Activated effector memory CD4-positive, alpha-beta T cell treated with anti-CD3 and anti-CD28 coated beads, Interleukin-2, amount 50 U/mL, for 16 hours (primary cell): ENCODE results near the gene SYNE3.

ENCODE experiments used
- DNase-seq: peaks from one replicate; pipeline ENCODE4 v3.0.0-alpha.2; 2020

Gene SYNE3

DNA sequence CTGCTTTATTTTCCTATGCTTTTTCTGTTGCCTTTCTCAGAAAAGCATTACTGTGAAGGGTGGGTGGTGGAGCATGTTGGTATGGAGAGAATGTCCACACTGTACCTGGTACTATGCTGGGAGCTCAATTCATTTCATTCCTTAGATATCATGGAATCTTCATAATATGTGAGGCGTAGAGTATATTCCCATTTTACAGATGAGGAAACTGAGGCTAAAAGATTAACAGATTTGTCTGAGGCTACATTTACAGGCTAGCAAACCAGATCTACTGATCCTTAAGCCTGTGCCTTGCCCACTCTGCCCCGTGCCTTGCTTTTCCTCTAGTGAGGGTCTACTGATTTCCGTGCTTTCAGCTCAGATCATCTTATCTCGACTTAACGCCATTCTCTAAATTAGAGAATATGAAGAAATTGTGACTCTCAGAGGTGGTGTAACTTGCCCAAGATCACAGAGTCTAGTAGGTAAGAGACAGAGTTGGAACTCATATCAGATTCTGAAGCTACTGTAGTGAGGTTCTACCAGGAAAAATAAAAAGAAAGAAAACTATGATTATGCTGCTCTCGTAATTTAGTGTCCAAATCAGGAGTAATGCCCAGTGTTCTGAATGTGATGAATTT lies 23.9 kb upstream of the SYNE3 start:
- DNase-seq, result no peak

DNA sequence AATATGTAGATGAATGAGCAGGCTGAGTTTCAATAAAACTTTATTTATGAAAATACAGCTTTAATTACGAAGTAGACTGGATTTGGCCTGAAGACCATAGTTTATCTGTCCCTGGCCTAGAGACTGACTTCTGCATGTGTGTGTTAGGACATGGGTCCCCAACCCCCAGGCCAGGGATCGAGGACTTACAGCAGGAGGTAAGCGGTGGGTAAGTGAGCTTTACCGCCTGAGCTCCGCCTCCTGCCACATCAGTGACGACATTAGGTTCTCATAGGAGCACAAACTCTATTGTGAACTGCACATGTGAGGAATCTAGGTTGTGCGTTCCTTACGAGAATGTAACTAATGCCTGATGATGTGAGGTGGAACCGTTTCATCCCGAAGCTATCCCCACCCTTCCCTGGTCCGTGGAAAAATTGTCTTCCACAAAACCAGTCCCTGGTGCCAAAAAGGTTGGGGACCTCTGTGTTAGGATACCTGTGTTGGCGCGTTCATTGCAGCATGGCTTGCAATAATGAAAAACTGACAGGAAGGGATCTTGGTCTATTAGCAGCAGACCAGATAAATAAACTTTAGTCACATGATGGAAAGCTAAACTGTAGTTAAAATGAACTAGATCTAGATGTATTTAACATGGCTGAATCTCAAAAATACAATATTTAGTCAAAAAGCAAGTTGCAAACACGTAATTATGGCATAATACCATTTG lies 22.5 kb upstream of the SYNE3 start:
- DNase-seq, result no peak

DNA sequence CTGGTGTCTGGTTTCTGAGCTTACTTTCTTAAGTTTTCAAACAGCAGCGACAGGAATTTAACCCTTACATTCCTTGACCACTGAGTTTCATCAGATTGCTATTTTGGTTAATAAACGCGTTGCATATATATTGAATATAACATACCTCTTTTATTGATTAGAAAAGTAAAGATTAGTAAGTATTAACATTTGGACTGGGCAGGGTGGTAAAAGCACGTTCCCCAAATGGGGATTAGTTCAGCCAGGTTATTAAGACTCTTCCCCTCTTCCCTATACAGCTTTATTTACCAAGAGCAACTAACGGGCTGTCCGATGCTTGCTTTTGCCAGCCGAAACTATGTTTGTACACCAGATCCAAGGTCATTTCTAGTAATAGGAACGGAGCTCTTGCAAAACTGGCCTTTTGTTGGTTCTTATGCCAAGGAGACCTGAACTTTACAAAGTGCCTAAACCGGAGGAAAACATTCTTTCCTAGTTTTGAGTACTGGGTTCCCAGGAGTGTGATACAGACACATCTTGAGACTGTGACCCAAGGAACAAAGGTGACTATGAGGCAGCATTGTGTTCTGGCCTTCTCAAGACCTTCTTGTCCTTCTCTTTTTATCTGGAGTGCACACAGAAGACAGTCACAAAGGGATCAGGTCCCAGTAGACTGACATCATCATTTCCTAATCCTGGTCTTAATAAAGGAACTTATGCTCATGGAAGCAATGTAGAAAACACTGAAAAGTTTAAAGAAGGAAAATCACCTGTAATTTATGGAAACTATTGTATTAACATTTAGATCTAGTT lies 21.0 kb upstream of the SYNE3 start:
- no peak for DNase-seq

DNA sequence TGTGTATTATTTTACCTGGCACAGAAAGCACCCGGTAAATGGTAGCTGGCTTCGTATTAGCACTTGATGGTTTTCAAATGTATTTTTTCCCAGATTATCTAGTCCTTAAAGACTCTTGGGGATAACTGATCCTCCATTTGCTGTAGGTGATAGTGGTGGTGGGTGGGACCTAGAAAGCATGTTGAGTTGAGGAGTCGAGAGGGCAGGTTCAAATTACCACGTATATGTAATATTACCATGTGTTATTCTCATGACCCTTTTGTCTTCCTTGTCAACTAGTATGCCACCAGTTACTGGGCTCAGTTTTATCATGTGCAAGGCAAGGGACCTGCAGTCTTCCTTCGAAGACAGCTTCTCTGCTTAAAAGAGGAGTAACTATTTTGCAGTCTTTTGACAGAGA lies 20.2 kb upstream of the SYNE3 start:
- no peak for DNase-seq

DNA sequence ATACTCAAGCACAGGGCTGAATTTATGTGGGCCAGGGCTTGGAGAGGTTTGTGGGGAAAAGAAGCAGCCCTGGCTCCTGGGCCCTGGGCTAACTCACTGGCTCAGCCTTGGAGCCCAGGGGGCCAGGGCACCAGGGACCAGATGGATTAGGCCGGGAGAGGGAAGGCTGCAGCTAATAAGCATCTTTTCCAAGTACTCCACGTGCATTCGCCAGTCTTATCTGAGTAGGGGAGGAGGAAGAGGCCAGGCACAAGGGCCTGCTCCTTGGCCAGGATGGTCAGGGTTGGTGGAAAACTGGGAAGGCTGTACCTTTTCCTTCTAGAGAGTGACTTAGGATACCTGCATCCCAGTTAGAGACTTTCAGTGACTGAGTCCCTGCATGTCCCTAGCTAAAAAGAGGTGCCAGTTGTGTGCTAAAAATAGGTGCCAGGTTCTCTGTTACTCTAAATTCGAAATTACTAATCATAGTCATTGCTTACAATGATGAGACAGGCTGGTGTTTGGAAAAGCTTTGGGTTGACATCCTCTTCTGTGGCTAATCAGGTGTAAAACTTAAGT lies 19.7 kb upstream of the SYNE3 start:
- no peak for DNase-seq

DNA sequence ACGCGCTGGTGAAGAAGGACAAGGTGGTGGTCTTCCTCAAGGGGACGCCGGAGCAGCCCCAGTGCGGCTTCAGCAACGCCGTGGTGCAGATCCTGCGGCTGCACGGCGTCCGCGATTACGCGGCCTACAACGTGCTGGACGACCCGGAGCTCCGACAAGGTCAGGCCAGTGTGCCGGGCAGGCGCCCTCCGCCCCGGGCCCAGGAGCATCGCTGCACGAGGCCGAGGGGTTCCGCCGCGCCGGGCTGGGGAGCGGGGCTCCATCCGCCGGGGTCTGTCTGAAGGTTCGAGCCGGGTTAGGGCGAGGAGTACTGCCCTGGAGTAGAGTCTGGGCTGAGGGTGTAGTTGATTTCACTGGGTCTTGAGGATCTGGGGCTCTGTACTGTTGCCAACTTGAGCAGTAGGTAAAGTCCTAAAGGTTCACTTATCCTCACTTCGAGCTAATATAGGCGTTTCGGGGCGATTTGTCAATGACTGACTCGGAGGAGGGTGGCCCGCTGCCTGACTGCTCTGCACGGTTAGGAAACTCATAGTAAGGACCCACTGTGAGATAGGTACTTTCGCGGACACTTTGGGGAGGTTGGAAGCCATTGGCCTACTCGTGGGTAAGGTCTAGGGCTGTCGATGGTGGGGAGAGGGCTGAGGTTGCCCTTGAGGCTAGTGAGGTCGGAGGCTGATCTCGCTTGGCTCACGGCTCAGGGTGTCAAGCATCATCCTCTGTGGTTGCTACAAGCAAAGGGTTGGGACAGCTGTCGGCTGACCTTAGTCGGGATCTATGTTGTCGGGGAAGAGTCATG lies 19.0 kb upstream of the SYNE3 start:
- DNase-seq, result peak; percentile 72

DNA sequence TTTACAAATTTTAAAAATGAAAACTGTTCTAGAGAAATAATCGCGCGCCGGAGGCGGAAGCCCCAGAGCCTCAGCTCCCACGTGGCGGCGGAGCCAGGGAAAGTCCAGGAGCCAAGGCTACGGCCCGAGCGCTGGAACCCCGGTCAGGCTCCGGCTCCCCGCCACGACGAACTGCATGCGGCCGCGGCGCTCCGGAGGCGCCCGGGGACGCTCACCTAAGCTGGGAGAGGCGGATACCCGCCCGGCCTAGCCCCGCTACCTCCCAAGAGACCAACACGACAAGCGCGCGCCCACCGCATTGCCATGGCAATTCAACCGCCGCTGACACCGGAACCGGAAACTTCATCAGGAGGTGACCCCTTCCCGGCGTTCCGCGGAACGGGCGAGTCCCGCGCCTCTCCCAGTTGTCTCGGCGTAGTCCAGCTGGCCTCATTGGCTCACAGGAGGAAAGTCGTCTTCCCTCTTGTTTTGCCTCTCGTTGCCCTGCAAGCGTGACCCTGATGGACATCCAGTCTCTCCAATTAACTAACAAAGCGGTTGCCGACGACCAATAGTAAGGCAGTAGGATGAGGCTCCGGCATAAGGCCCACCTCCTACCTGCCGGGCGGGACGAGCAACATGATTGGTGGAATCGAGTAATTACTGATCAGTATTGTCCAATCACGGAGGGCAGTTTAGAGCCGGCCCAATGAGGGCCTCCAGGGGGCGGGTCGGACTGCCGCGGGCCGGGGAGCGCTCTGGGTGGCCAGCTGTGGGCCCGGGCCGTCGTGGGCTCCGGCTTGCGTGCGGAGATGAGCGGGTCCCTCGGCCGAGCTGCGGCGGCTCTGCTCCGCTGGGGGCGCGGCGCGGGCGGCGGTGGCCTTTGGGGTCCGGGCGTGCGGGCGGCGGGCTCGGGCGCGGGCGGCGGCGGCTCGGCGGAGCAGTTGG lies 18.1 kb upstream of the SYNE3 start, which contains the start of gene GLRX5:
GLRX5 (plus strand) TSS at position 752 of the 927 bp plus-strand sequence; CDS start at position 792, 40 bp downstream.
- peak; percentile 99 for DNase-seq

- DNase-seq, result peak; percentile 72
Measured at GRCh38 chr14:95533822-95534221, 17.4 kb upstream of the SYNE3 start.

GRCh38 chr14:95533391-95533821 lies 17.0 kb upstream of the SYNE3 start:
- no peak for DNase-seq

DNA sequence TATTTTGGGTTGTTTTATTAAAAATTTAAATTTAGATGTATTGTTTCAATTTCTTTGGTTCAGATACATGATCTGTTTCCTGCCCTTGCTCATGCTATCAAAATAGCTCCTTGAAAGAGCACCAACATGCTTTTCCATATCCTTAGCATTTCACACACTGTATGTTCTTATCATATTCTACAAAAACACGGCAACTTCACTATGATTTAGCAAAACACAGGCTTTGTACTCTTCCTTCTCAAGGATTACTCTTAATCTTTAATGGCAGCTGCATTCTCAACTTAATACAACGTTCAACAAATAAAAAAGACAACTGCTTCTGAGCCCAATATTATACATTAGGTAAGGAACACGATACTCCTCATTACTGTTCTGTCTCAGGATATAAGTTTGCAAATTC lies 15.5 kb upstream of the SYNE3 start:
- no peak for DNase-seq

GRCh38 chr14:95531473-95531872 lies 15.0 kb upstream of the SYNE3 start:
- DNase-seq, result no peak

- DNase-seq, result no peak
Measured at GRCh38 chr14:95530473-95531276, 14.2 kb upstream of the SYNE3 start.

DNA sequence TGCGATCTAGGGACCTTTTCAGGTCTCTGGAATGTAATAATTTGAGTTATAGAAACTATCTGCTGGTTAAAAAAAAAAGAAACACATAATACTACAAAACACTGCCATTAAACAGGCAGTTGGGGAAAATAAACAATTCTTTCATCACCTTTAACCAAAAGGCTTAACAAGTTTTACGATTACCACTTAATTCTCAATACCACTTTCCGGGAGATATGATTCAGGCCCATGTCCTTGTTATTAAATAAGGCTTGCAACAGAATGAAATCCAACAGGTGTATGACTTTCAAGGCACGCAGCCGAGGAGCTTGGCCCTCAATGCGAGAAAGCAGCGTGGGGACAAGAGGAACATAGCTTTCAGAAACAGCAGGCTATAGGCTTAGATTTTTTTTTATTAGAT lies 12.8 kb upstream of the SYNE3 start:
- DNase-seq, result no peak

DNA sequence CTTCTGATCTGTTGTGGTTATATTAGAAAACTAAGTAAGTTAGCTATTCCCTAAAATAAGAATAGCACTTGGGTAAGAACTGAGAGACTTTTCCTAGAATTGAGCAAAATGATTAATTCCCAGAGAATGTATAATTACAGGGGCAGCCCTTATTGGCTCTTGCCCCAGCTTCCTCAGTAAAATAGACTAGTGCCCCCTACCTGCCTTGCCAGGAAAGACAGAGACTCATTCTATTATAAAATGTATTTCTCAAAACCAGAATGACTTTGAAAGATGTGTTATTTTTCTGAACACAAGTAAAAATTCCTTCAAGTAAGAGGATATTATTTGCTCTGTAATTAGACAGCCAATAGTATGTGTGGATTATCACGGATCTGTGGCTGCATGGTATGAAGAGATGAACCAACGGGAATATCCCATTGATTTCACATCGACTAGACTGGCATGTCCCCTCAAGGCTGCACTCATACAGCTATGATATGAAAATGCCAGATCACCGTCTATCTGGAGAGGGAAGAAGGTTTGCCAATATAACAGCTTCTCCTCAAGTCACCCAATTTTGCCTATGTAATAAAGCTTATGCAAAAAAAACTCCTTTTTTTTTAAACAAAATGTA lies 11.0 kb upstream of the SYNE3 start:
- DNase-seq, result peak; percentile 77

GRCh38 chr14:95526483-95527386 lies 10.3 kb upstream of the SYNE3 start:
- DNase-seq, result no peak

- no peak for DNase-seq
Measured at GRCh38 chr14:95525999-95526398, 9.5 kb upstream of the SYNE3 start.

GRCh38 chr14:95524706-95525512 lies 8.5 kb upstream of the SYNE3 start:
- DNase-seq, result no peak

DNA sequence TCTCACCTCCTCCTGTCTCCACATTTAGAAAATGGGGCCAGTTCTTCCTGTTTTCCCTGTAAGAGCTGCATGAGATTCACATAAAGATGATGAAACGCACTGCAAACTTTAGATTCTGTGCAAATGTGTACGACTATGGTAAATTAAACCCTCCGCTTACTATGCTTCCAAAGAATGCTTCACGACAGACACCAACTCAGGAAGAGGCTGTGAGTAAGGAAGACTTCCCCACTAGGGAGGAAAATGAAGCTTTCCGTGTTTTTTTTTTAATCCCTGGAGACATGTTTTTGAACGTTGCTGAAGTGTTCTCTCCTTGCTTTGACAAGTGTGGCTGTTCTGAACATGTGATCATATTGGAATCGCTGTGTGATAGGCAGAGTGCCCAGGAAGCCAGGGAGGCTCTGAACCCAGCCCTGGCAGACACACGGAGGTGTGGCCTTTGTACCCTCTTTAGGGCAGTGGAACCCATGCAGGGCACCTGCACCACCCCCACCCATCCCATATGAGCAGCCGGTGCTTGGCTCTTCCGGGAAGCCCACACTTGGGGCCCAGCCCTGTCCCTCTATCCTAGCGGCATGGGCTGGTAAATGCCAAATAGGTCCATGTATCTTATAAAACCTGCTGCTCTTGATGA lies 7.5 kb upstream of the SYNE3 start:
- peak; percentile 71 for DNase-seq
